GM12891 (cell line): ENCODE results near the gene SLC49A3. TPM values are rescaled to one million over a fixed set of nuclear protein-coding genes. Genes with fewer than 3 reads are reported as not detected.
"Not testable (repeated sequence)": the region's sequence is repeated elsewhere in the genome, so short reads cannot be mapped to it uniquely, and the experiment has no call there.

ENCODE experiments used
- DNase-seq: peaks from one replicate; pipeline ENCODE4 v3.0.0; 2011; ENCODE audit warnings: low spot score; ENCODE audit not compliant: insufficient read length
- FAIRE-seq: peaks from 2 replicates; lab custom pipeline; 2011; peaks lifted over from hg19 to GRCh38; lab: Jason Lieb, UNC
- PAX5 ChIP-seq: IDR thresholded peaks from 2 replicates; pipeline ENCODE4 v1.6.1; 2011; ENCODE audit warnings: low read length, moderate library complexity, mild to moderate bottlenecking; ENCODE audit not compliant: insufficient read depth, severe bottlenecking
- POLR2A ChIP-seq: IDR thresholded peaks from 2 replicates; pipeline ENCODE4 v1.6.1; 2011; ENCODE audit warnings: low read depth, low read length, control low read depth
- POLR2AphosphoS5 ChIP-seq: IDR thresholded peaks from 2 replicates; pipeline ENCODE4 v1.6.1; 2011; ENCODE audit warnings: low read depth, low read length, control low read depth
- POU2F2 ChIP-seq: IDR thresholded peaks from 2 replicates; pipeline ENCODE4 v1.6.1; 2011; ENCODE audit warnings: low read depth, mild to moderate bottlenecking, control low read depth, low read length, moderate library complexity
- SPI1 ChIP-seq: IDR thresholded peaks from 2 replicates; pipeline ENCODE4 v1.6.1; 2011; ENCODE audit warnings: low read depth, low read length, control low read depth
- TAF1 ChIP-seq: IDR thresholded peaks from 2 replicates; pipeline ENCODE4 v1.6.1; 2011; ENCODE audit warnings: low read depth, low read length, control low read depth
- polyA plus RNA-seq: library from polyadenylated mRNA; unstranded; fragments of >200 nt; gene quantifications from one replicate; pipeline ENCODE4 v1.2.1, GENCODE V29; 2012; ENCODE audit warnings: low read depth, missing spikeins, inconsistent platforms; ENCODE audit not compliant: missing spikeins

SLC49A3 gene
- 0.42 TPM for polyA plus RNA-seq

GRCh38 chr4:688854-689681 lies at the start of gene SLC49A3:
Gene SLC49A3 (minus strand): TSS chr4:689151. CDS start chr4:689127, 24 bp downstream.
- TF ChIP-seq TAF1 (no peak), POU2F2 (no peak), SPI1 (no peak), PAX5 (no peak), POLR2A (no peak), POLR2AphosphoS5 (no peak)
- DNase-seq (no peak), FAIRE-seq (no peak)

- not testable (repeated sequence) for FAIRE-seq, DNase-seq
Measured at GRCh38 chr4:736561-736960, 47.6 kb upstream of the SLC49A3 start.

- no peak for DNase-seq
- no peak for FAIRE-seq
- TF ChIP-seq POLR2A (no peak), PAX5 (no peak)
Measured at GRCh38 chr4:735583-735982, 46.6 kb upstream of the SLC49A3 start.

- DNase-seq: no peak
- no peak for TF ChIP-seq SPI1
- FAIRE-seq: no peak
Measured at GRCh38 chr4:734951-735350, 46.0 kb upstream of the SLC49A3 start.

GRCh38 chr4:734075-734474 lies 45.1 kb upstream of the SLC49A3 start:
- DNase-seq (no peak), FAIRE-seq (no peak)
- TF ChIP-seq SPI1: no peak
- TF ChIP-seq POLR2A: no peak
- TF ChIP-seq PAX5: no peak
- TF ChIP-seq POLR2AphosphoS5: no peak
- TF ChIP-seq TAF1: no peak
- no peak for TF ChIP-seq POU2F2

GRCh38 chr4:733631-733980 lies 44.7 kb upstream of the SLC49A3 start:
- FAIRE-seq (no peak), DNase-seq (no peak)
- TF ChIP-seq POLR2AphosphoS5 (no peak), POU2F2 (no peak), POLR2A (no peak), SPI1 (no peak), TAF1 (no peak), PAX5 (no peak)

- FAIRE-seq: no peak
- no peak for DNase-seq
- TF ChIP-seq PAX5 (no peak), POLR2A (no peak), SPI1 (no peak), TAF1 (no peak)
Measured at GRCh38 chr4:732911-733630, 44.1 kb upstream of the SLC49A3 start.

- no peak for FAIRE-seq
- no peak for DNase-seq
- TF ChIP-seq POLR2A (no peak), POLR2AphosphoS5 (no peak), SPI1 (no peak), POU2F2 (no peak), PAX5 (no peak), TAF1 (no peak)
Measured at GRCh38 chr4:732486-732885, 43.5 kb upstream of the SLC49A3 start.

- FAIRE-seq, DNase-seq: not testable (repeated sequence)
Measured at GRCh38 chr4:731954-732353, 43.0 kb upstream of the SLC49A3 start.

GRCh38 chr4:730946-731904 lies 42.3 kb upstream of the SLC49A3 start:
- FAIRE-seq: not testable (repeated sequence)

More at GRCh38 chr4:730946-731904, 42.3 kb upstream of the SLC49A3 start:
- not testable (repeated sequence) for DNase-seq
